Endothelial cell of hepatic sinusoid (primary cell): ENCODE results near the gene CASZ1.

Experiments used
- in situ Hi-C: cut with HindIII; loops from 2 replicates; pipeline ENCODE4 v1.10.0; 2017; ENCODE audit warnings: low sequenced_read_pairs

Gene CASZ1

GRCh38 chr1:10594595-10595223 is 201.7 kb downstream of the CASZ1 start:
- in situ Hi-C loops: no loop called here

GRCh38 chr1:10593750-10594149 is 202.7 kb downstream of the CASZ1 start:
- in situ Hi-C loops: no loop called here

- in situ Hi-C loops: no loop called here
Observed at GRCh38 chr1:10592373-10592772, 204.1 kb downstream of the CASZ1 start.

- in situ Hi-C loops: no loop called here
Observed at GRCh38 chr1:10591010-10591409, 205.4 kb downstream of the CASZ1 start.

- in situ Hi-C loops: loop anchor here (5.0 kb wide), 1 partner anchor 63 kb away; no protein-coding TSS in a partner anchor
Observed at GRCh38 chr1:10589074-10589473, 207.4 kb downstream of the CASZ1 start.

- in situ Hi-C loops: loop anchor here (5.0 kb wide), 1 partner anchor 64 kb away; no protein-coding TSS in a partner anchor
Observed at GRCh38 chr1:10588640-10589039, 207.8 kb downstream of the CASZ1 start.
